Measurements from ENCODE around the gene DDR1.

GRCh38 chr6:30888816-30889495 is 4.6 kb downstream of the DDR1 start:
- TF ChIP-seq CTCF (conservative IDR thresholded peaks at IDR 0.05; ENCODE audit: low read depth in 2 of 2) (peak in 1 of 2 experiments; percentile 35; a peak in 2 of 4 replicates), POLR2AphosphoS5 (IDR thresholded peaks at IDR 0.05; ENCODE audit: low read depth) (no peak), REST (IDR thresholded peaks at IDR 0.05; ENCODE audit: unreplicated experiment) (no peak), EZH2phosphoT487 (IDR thresholded peaks at IDR 0.05; ENCODE audit: unreplicated experiment) (no peak), EZH2 (IDR thresholded peaks at IDR 0.05; ENCODE audit: low read depth, unreplicated experiment) (no peak), CREB1 (CRISPR knock-in tag; IDR thresholded peaks at IDR 0.05; ENCODE audit: low read depth) (no peak), ETS1 (IDR thresholded peaks at IDR 0.05) (no peak), JUNB (IDR thresholded peaks at IDR 0.05; ENCODE audit: unreplicated experiment) (no peak), ZNF331 (CRISPR knock-in tag; IDR thresholded peaks at IDR 0.05; ENCODE audit: low read depth) (no peak), STAT1 (IDR thresholded peaks at IDR 0.05; ENCODE audit: unreplicated experiment) (no peak)

All from GM23338 (cell line).